ENCODE measurements around the gene ROPN1B. TPM values are rescaled to one million over a fixed set of nuclear protein-coding genes. Genes with fewer than 3 reads are reported as not detected.

ROPN1B gene
- total and polyA plus RNA-seq, 2 donors (not counting 1 experiment from before 2014, with no cell fraction given) = not detected

- Histone ChIP-seq H3K27me3 (ENCODE audit: control insufficient read depth, insufficient read depth, low read length) (no peaks in the 10 kb centered on the region), H3K36me3 (ENCODE audit: control insufficient read depth, insufficient read depth, low read length) (no peaks in the 10 kb centered on the region), H4K20me1 (ENCODE audit: control insufficient read depth, extremely low read depth, insufficient read depth, low read length) (no peaks in the 10 kb centered on the region), H3K27ac (ENCODE audit: insufficient read depth, low read length) (no peak overlapping the region), H3K4me3 (replicated peaks in 1 of 4; ENCODE audit: control extremely low read depth in 1 of 4, insufficient read depth in 1 of 4, low read depth in 3 of 4, low read length in 4 of 4) (no peak overlapping the region), H3K79me2 (ENCODE audit: control insufficient read depth, insufficient read depth, low read length) (no peaks in the 10 kb centered on the region), H3K4me1 (ENCODE audit: control insufficient read depth, extremely low read depth, insufficient read depth, low read length) (no peaks in the 10 kb centered on the region), H2AFZ (ENCODE audit: low read length) (no peak overlapping the region), H3K9ac (ENCODE audit: insufficient read depth, low read length) (no peak overlapping the region), H3K9me3 (ENCODE audit: control insufficient read depth, insufficient read depth, low read depth, low read length) (no peaks in the 10 kb centered on the region), H3K4me2 (ENCODE audit: extremely low read depth, insufficient read depth, low read length) (no peak overlapping the region)
- no peak for DNase-seq (ENCODE audit: low read depth in 2 of 2)
- no peak for TF ChIP-seq EZH2 (IDR thresholded peaks at IDR 0.05; ENCODE audit: low read length, missing control alignments)
- TF ChIP-seq CTCF (conservative IDR thresholded peaks at IDR 0.05 in 1 of 2, IDR thresholded peaks at IDR 0.05 in 1 of 2; ENCODE audit: low read depth in 1 of 2, low read length in 2 of 2) = no peak
Observed at GRCh38 chr3:126026277-126026751, 57.3 kb downstream of the ROPN1B start.

- Histone ChIP-seq H3K4me1 (ENCODE audit: control insufficient read depth, extremely low read depth, insufficient read depth, low read length) (no peaks in the 10 kb centered on the region), H3K4me2 (ENCODE audit: extremely low read depth, insufficient read depth, low read length) (no peak overlapping the region), H3K9ac (ENCODE audit: insufficient read depth, low read length) (no peak overlapping the region), H4K20me1 (ENCODE audit: control insufficient read depth, extremely low read depth, insufficient read depth, low read length) (no peaks in the 10 kb centered on the region), H3K4me3 (replicated peaks in 1 of 4; ENCODE audit: control extremely low read depth in 1 of 4, insufficient read depth in 1 of 4, low read depth in 3 of 4, low read length in 4 of 4) (no peak overlapping the region), H3K79me2 (ENCODE audit: control insufficient read depth, insufficient read depth, low read length) (no peaks in the 10 kb centered on the region), H3K27me3 (ENCODE audit: control insufficient read depth, insufficient read depth, low read length) (no peaks in the 10 kb centered on the region), H3K9me3 (ENCODE audit: control insufficient read depth, insufficient read depth, low read depth, low read length) (no peaks in the 10 kb centered on the region), H3K36me3 (ENCODE audit: control insufficient read depth, insufficient read depth, low read length) (no peaks in the 10 kb centered on the region), H3K27ac (ENCODE audit: insufficient read depth, low read length) (no peak overlapping the region), H2AFZ (ENCODE audit: low read length) (no peak overlapping the region)
- DNase-seq (ENCODE audit: low read depth in 2 of 2) = no peak
- TF ChIP-seq CTCF (conservative IDR thresholded peaks at IDR 0.05 in 1 of 2, IDR thresholded peaks at IDR 0.05 in 1 of 2; ENCODE audit: low read depth in 1 of 2, low read length in 2 of 2) (no peak), EZH2 (IDR thresholded peaks at IDR 0.05; ENCODE audit: low read length, missing control alignments) (no peak)
Observed at GRCh38 chr3:126026761-126027160, 57.8 kb downstream of the ROPN1B start.

GRCh38 chr3:126028096-126028495 is 59.1 kb downstream of the ROPN1B start:
- Histone ChIP-seq H2AFZ (ENCODE audit: low read length) (no peak overlapping the region), H3K27ac (ENCODE audit: insufficient read depth, low read length) (no peak overlapping the region), H3K9me3 (ENCODE audit: control insufficient read depth, insufficient read depth, low read depth, low read length) (no peaks in the 10 kb centered on the region), H3K36me3 (ENCODE audit: control insufficient read depth, insufficient read depth, low read length) (no peaks in the 10 kb centered on the region), H4K20me1 (ENCODE audit: control insufficient read depth, extremely low read depth, insufficient read depth, low read length) (no peaks in the 10 kb centered on the region), H3K79me2 (ENCODE audit: control insufficient read depth, insufficient read depth, low read length) (no peaks in the 10 kb centered on the region), H3K4me2 (ENCODE audit: extremely low read depth, insufficient read depth, low read length) (no peak overlapping the region), H3K9ac (ENCODE audit: insufficient read depth, low read length) (no peak overlapping the region), H3K27me3 (ENCODE audit: control insufficient read depth, insufficient read depth, low read length) (no peaks in the 10 kb centered on the region), H3K4me3 (replicated peaks in 1 of 4; ENCODE audit: control extremely low read depth in 1 of 4, insufficient read depth in 1 of 4, low read depth in 3 of 4, low read length in 4 of 4) (no peak overlapping the region), H3K4me1 (ENCODE audit: control insufficient read depth, extremely low read depth, insufficient read depth, low read length) (no peaks in the 10 kb centered on the region)
- TF ChIP-seq CTCF (conservative IDR thresholded peaks at IDR 0.05 in 1 of 2, IDR thresholded peaks at IDR 0.05 in 1 of 2; ENCODE audit: low read depth in 1 of 2, low read length in 2 of 2) (no peak), EZH2 (IDR thresholded peaks at IDR 0.05; ENCODE audit: low read length, missing control alignments) (no peak)
- no peak for DNase-seq (ENCODE audit: low read depth in 2 of 2)

All from fibroblast of lung (primary cell).